CD4-positive, CD25-positive, alpha-beta regulatory T cell (primary cell): ENCODE results near the gene KCNN3. TPM values are rescaled to one million over a fixed set of nuclear protein-coding genes. Genes with fewer than 3 reads are reported as not detected.

Experiments
- ATAC-seq, 2 donors: fragments of 150-1000 bp; cut with Tn5 transposase; one replicate each; pipeline ENCODE4 v1.10.0; 2021; ENCODE audit warnings: low read depth in 2 of 2, moderate number of reproducible peaks in 2 of 2, moderate library complexity in 1 of 2
- DNase-seq, 3 donors: peaks; one replicate each; pipeline versions ENCODE4 v3.0.0 to v3.0.0-alpha.2; 2012 to 2022; ENCODE audit warnings: mixed read lengths in 1 of 3
- H3K27ac ChIP-seq: one replicate; pipeline ENCODE4 v1.7.0; 2013; ENCODE audit warnings: mild to moderate bottlenecking, low read length; ENCODE audit not compliant: insufficient read depth, poor library complexity, severe bottlenecking
- H3K27me3 ChIP-seq: one replicate; pipeline ENCODE4 v1.7.0; 2013; ENCODE audit warnings: low read length; ENCODE audit not compliant: control insufficient read depth, insufficient read depth
- H3K36me3 ChIP-seq: one replicate; pipeline ENCODE4 v1.7.0; 2013; ENCODE audit warnings: mild to moderate bottlenecking, low read length, moderate library complexity; ENCODE audit not compliant: control insufficient read depth, insufficient read depth
- H3K4me1 ChIP-seq: 2 replicates; pipeline ENCODE4 v1.7.0; 2013; ENCODE audit warnings: mild to moderate bottlenecking, low read length; ENCODE audit not compliant: insufficient read depth, control insufficient read depth, poor library complexity, severe bottlenecking
- H3K4me3 ChIP-seq: one replicate; pipeline ENCODE4 v1.7.0; 2013; ENCODE audit warnings: low read depth, mild to moderate bottlenecking, low read length, moderate library complexity
- H3K9me3 ChIP-seq, 2 experiments: 1 replicate in 1 of 2; 2 replicates in 1 of 2; pipeline ENCODE4 v1.7.0; 2013; ENCODE audit warnings: low read length in 2 of 2, mild to moderate bottlenecking in 1 of 2, moderate library complexity in 1 of 2; ENCODE audit not compliant: control insufficient read depth in 2 of 2
- H3K27ac Mint-ChIP-seq, 3 donors: one replicate each; pipeline ENCODE4 v1.8.0; 2020 to 2022; ENCODE audit warnings: mild to moderate bottlenecking in 3 of 3, mixed read lengths in 3 of 3, moderate library complexity in 2 of 3
- H3K27me3 Mint-ChIP-seq: one replicate; pipeline ENCODE4 v1.8.0; 2022; ENCODE audit warnings: mild to moderate bottlenecking, mixed read lengths
- H3K36me3 Mint-ChIP-seq: one replicate; pipeline ENCODE4 v1.8.0; 2020; ENCODE audit warnings: mixed read lengths
- H3K4me1 Mint-ChIP-seq, 4 donors: one replicate each; pipeline ENCODE4 v1.8.0; 2020 to 2022; ENCODE audit warnings: mixed read lengths in 4 of 4, mild to moderate bottlenecking in 1 of 4
- H3K4me3 Mint-ChIP-seq, 4 donors: one replicate each; pipeline ENCODE4 v1.8.0; 2020 to 2022; ENCODE audit warnings: mild to moderate bottlenecking in 4 of 4, mixed read lengths in 4 of 4, moderate library complexity in 3 of 4
- H3K9me3 Mint-ChIP-seq, 7 donors: one replicate each; pipeline ENCODE4 v1.8.0; 2020 to 2022; ENCODE audit warnings: mixed read lengths in 7 of 7, mild to moderate bottlenecking in 3 of 7, moderate library complexity in 2 of 7
- polyA plus RNA-seq, 4 donors: library from polyadenylated mRNA; unstranded; fragments of 300-500 nt; fragmentation: Illumina TruSeq; gene quantifications; one replicate each; pipeline ENCODE4 v1.2.3, GENCODE V29; 2021
- total RNA-seq: library from RNA; stranded (reverse); gene quantifications from one replicate; pipeline ENCODE4 v1.2.3, GENCODE V29; 2022

Gene KCNN3
- total and polyA plus RNA-seq, 5 donors from 2014 or later = 0.30 TPM; not detected in 4

DNA sequence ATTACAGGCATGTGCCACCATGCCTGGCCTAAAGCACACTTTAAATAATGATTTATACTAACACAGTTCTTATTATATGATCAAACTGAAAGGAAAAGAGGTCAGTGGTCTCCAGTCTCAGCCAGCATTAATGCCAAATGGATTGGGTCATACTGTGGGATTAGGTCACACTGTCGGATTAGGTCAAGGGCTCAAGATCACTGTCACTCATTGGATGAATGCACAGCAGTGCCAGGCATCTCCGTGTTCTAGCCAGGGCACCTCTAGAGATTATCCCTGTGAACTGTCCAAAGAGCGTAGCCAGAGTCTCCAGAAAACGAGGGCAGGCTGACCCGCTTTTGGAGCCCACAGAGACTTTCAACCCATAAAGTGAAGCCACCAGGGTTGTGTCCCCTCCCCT, 70.9 kb downstream of the KCNN3 start:
- Mint-ChIP-seq H3K27me3 (peaks cover 27% of the 10 kb centered on the region), H3K9me3 (no peaks in the 10 kb centered on the region), H3K4me3 (no peak overlapping the region), H3K4me1 (no peaks in the 10 kb centered on the region), H3K27ac (no peak overlapping the region), H3K36me3 (no peaks in the 10 kb centered on the region)
- Histone ChIP-seq H3K4me3 (no peak overlapping the region), H3K9me3 (no peaks in the 10 kb centered on the region), H3K4me1 (no peaks in the 10 kb centered on the region), H3K27me3 (peaks cover 1% of the 10 kb centered on the region), H3K36me3 (no peaks in the 10 kb centered on the region), H3K27ac (no peak overlapping the region)
- ATAC-seq (no peak), DNase-seq (no peak)

DNA sequence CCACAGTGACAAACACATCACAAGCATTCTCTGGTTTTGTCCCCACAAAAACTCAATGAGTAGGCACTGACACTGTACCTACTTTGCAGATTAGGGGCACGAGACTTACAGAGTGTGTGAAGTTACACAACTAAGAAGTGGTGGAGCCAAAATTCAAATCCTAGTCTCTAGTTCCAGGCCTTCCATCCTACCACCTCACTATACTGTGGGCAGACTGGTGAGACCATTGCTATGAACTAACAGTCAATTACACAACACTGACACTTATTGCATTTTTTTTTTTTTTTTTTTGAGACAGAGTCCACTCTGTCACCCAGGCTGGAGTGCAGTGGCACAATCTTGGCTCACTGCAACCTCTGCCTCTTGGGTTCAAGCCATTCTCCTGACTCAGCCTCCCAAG, 71.4 kb downstream of the KCNN3 start:
- no peaks in the 10 kb centered on the region for H3K36me3 ChIP-seq
- DNase-seq = no peak
- no peak for ATAC-seq
- Mint-ChIP-seq H3K9me3 (no peaks in the 10 kb centered on the region), H3K27me3 (peaks cover 27% of the 10 kb centered on the region), H3K4me3 (no peak overlapping the region), H3K27ac (no peak overlapping the region), H3K36me3 (no peaks in the 10 kb centered on the region), H3K4me1 (no peaks in the 10 kb centered on the region)
- peaks cover 4% of the 10 kb centered on the region for H3K27me3 ChIP-seq
- H3K9me3 ChIP-seq = no peaks in the 10 kb centered on the region
- no peak overlapping the region for H3K4me3 ChIP-seq
- H3K4me1 ChIP-seq = no peaks in the 10 kb centered on the region
- H3K27ac ChIP-seq = no peak overlapping the region

- no peak for ATAC-seq
These were observed 72.9 kb downstream of the KCNN3 start for GRCh38 chr1:154797175-154797574.

GRCh38 chr1:154796303-154796892, 73.7 kb downstream of the KCNN3 start:
- DNase-seq = no peak

More at GRCh38 chr1:154797175-154797574, 72.9 kb downstream of the KCNN3 start:
- peaks cover 34% of the 10 kb centered on the region for H3K27me3 Mint-ChIP-seq
- no peak overlapping the region for H3K4me3 Mint-ChIP-seq
- H3K4me1 ChIP-seq = peaks cover under 1% of the 10 kb centered on the region
- no peak overlapping the region for H3K27ac ChIP-seq
- no peaks in the 10 kb centered on the region for H3K9me3 ChIP-seq
- DNase-seq = no peak
- no peaks in the 10 kb centered on the region for H3K36me3 ChIP-seq
- peak overlapping the region in 1 of 3 donors; percentile 20 for H3K27ac Mint-ChIP-seq
- no peak overlapping the region for H3K4me3 ChIP-seq
- H3K4me1 Mint-ChIP-seq = peaks cover 0 to under 1% (median 0%) of the 10 kb centered on the region in 4 donors
- H3K36me3 Mint-ChIP-seq = no peaks in the 10 kb centered on the region
- H3K27me3 ChIP-seq = peaks cover 12% of the 10 kb centered on the region
- no peaks in the 10 kb centered on the region for H3K9me3 Mint-ChIP-seq

DNA sequence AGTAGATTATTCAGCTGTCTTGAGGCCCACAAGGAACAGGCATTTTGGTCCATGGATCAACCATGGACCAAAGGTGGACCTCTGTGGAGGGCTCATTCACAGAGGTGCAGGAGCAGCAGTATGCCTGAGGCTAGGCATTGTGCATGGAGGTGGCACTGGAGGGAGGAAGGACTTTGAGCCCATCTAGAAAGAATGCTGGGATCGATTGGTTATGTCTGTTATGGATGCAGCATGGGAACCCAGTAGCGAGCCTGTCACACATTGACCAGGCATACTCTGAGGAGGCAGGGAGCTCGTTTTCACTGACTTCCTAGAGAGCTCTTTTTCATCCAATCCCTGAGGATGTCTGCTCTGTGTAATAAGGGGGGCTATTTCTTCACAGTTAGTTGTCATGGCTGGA, 75.5 kb downstream of the KCNN3 start:
- DNase-seq (no peak), ATAC-seq (no peak)
- Mint-ChIP-seq H3K27me3 (peaks cover 32% of the 10 kb centered on the region), H3K9me3 (no peaks in the 10 kb centered on the region), H3K27ac (no peak overlapping the region), H3K36me3 (no peaks in the 10 kb centered on the region), H3K4me3 (no peak overlapping the region), H3K4me1 (peaks cover 5 to 21% (median 8%) of the 10 kb centered on the region in 4 donors)
- Histone ChIP-seq H3K4me1 (peaks cover 11% of the 10 kb centered on the region), H3K27me3 (peaks cover 18% of the 10 kb centered on the region), H3K4me3 (no peak overlapping the region), H3K9me3 (no peaks in the 10 kb centered on the region), H3K27ac (no peak overlapping the region), H3K36me3 (no peaks in the 10 kb centered on the region)

More at GRCh38 chr1:154796303-154796892, 73.7 kb downstream of the KCNN3 start:
- peaks cover 9% of the 10 kb centered on the region for H3K4me1 ChIP-seq
- no peaks in the 10 kb centered on the region for H3K9me3 Mint-ChIP-seq
- no peaks in the 10 kb centered on the region for H3K36me3 ChIP-seq
- H3K4me3 Mint-ChIP-seq = no peak overlapping the region
- no peaks in the 10 kb centered on the region for H3K36me3 Mint-ChIP-seq
- H3K27ac Mint-ChIP-seq = no peak overlapping the region
- ATAC-seq = no peak
- H3K4me1 Mint-ChIP-seq = peaks cover 1 to 9% (median 5%) of the 10 kb centered on the region in 4 donors
- peaks cover 18% of the 10 kb centered on the region for H3K27me3 ChIP-seq
- H3K27me3 Mint-ChIP-seq = peaks cover 34% of the 10 kb centered on the region
- H3K27ac ChIP-seq = no peak overlapping the region
- H3K9me3 ChIP-seq = no peaks in the 10 kb centered on the region
- H3K4me3 ChIP-seq = no peak overlapping the region

DNA sequence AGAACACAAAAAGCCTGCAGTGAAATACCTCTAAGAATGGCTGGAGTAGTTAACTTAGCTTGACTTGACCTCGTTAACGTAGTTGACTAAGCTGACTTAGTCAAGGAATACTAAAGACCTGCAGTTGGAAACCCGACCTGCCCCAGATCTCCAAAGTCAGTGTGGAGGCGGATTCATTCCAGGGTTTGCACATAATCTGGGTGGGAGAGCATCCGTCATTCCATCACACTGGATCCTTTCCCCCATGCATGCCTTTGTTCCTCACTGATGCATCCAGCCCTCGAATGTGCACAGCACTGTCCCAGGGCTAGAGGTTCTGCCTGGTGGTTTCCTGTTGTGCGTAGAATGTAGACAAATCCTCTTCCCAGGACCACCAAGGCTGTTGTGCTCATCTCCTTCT, 76.4 kb downstream of the KCNN3 start:
- no peak overlapping the region for H3K4me3 ChIP-seq
- H3K9me3 Mint-ChIP-seq = no peaks in the 10 kb centered on the region
- peaks cover 5 to 21% (median 8%) of the 10 kb centered on the region in 4 donors for H3K4me1 Mint-ChIP-seq
- no peak overlapping the region for H3K27ac ChIP-seq
- peaks cover 11% of the 10 kb centered on the region for H3K4me1 ChIP-seq
- H3K36me3 ChIP-seq = no peaks in the 10 kb centered on the region
- peaks cover 32% of the 10 kb centered on the region for H3K27me3 Mint-ChIP-seq
- H3K36me3 Mint-ChIP-seq = no peaks in the 10 kb centered on the region
- ATAC-seq (no peak), DNase-seq (no peak)
- no peak overlapping the region for H3K4me3 Mint-ChIP-seq
- no peaks in the 10 kb centered on the region for H3K9me3 ChIP-seq
- H3K27ac Mint-ChIP-seq = no peak overlapping the region
- peaks cover 18% of the 10 kb centered on the region for H3K27me3 ChIP-seq

DNA sequence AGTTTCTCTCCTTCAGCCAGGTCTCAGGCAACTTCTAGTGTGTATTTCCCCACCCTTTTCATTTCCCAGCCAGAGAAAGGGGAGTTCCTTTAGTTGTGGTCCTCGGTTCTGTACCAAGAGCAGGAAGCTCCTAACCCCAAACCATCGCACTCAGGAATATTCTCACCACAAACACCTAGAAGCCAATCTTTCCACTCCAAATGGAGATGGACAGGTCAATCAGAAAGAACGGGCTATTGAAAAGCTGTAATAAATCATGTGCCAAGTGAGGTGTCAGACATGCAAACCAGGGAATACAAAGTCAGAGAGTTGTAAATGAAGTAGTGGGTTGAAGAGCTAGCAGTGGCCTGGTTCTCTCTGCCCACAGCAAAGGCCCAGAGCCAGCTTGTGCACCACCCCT, 77.2 kb downstream of the KCNN3 start:
- peaks cover 28% of the 10 kb centered on the region for H3K27me3 Mint-ChIP-seq
- Histone ChIP-seq H3K4me3 (no peak overlapping the region), H3K36me3 (no peaks in the 10 kb centered on the region), H3K27ac (no peak overlapping the region), H3K27me3 (peaks cover 18% of the 10 kb centered on the region), H3K4me1 (peaks cover 11% of the 10 kb centered on the region), H3K9me3 (no peaks in the 10 kb centered on the region)
- peaks cover 5 to 23% (median 8%) of the 10 kb centered on the region in 4 donors for H3K4me1 Mint-ChIP-seq
- ATAC-seq (no peak), DNase-seq (no peak)
- no peaks in the 10 kb centered on the region for H3K9me3 Mint-ChIP-seq
- peak overlapping the region in 1 of 3 donors; percentile 73 for H3K27ac Mint-ChIP-seq
- no peaks in the 10 kb centered on the region for H3K36me3 Mint-ChIP-seq
- no peak overlapping the region for H3K4me3 Mint-ChIP-seq
